NK-92 (cell line): ENCODE measurements around the gene RBM23.

Experiments
- DNase-seq: peaks from one replicate; lab custom pipeline; 2025; ENCODE audit not compliant: unreplicated experiment; lab: John Stamatoyannopoulos, UW

RBM23 gene

GRCh38 chr14:22844221-22845102, 74.5 kb downstream of the RBM23 start:
- DNase-seq = no peak
